A549 (cell line): ENCODE results near the gene MAN2C1.

Experiments
- CBX2 ChIP-seq: fragments of 200-600 bp; sonication (generic); IDR thresholded peaks from 2 replicates; pipeline ENCODE4 v1.6.1; 2016; ENCODE audit warnings: low read depth, mild to moderate bottlenecking, borderline replicate concordance
- CTCF ChIP-seq: fragments of >200 bp; sonication (Bioruptor Twin); formaldehyde crosslinking; IDR thresholded peaks from 3 replicates; pipeline ENCODE4 v1.5.1; 2016
- ESRRA ChIP-seq: fragments of 150-350 bp; IDR thresholded peaks from 2 replicates; pipeline ENCODE4 v1.6.1; 2014; ENCODE audit warnings: mild to moderate bottlenecking, low read length, borderline replicate concordance
- FOSL2 ChIP-seq, 2 experiments: fragments of 450-650 bp in 1 of 2; fragments of >200 bp in 1 of 2; sonication (Bioruptor Twin) in 1 of 2; formaldehyde crosslinking; IDR thresholded peaks; 2 replicates each; pipeline versions ENCODE4 v1.5.0 to v1.6.1; 2016 to 2020; ENCODE audit warnings: mild to moderate bottlenecking in 1 of 2, moderate library complexity in 1 of 2
- HOXA7 ChIP-seq: fragments of 250-450 bp; sonication (Bioruptor Pico); IDR thresholded peaks from 2 replicates; pipeline ENCODE4 v1.5.0; 2020; ENCODE audit warnings: mild to moderate bottlenecking, moderate library complexity
- KDM1A ChIP-seq: fragments of 200-600 bp; sonication (generic); IDR thresholded peaks from 2 replicates; pipeline ENCODE4 v1.6.1; 2016; ENCODE audit warnings: low read depth, mild to moderate bottlenecking
- POLR2A ChIP-seq: IDR thresholded peaks from 2 replicates; pipeline ENCODE4 v1.6.1; 2012; ENCODE audit warnings: mild to moderate bottlenecking, low read length
- SMC3 ChIP-seq: fragments of >200 bp; sonication (Bioruptor Twin); formaldehyde crosslinking; IDR thresholded peaks from 3 replicates; pipeline ENCODE4 v1.6.1; 2018; ENCODE audit warnings: inconsistent platforms
- ZFP36 ChIP-seq: fragments of 450-650 bp; IDR thresholded peaks from 2 replicates; pipeline ENCODE4 v1.6.1; 2014; ENCODE audit warnings: borderline replicate concordance; ENCODE audit not compliant: partially characterized antibody
- ZSCAN20 ChIP-seq: fragments of 250-450 bp; sonication (Bioruptor Pico); IDR thresholded peaks from 2 replicates; pipeline ENCODE4 v1.8.0; 2022; ENCODE audit warnings: mild to moderate bottlenecking, moderate library complexity

DNA sequence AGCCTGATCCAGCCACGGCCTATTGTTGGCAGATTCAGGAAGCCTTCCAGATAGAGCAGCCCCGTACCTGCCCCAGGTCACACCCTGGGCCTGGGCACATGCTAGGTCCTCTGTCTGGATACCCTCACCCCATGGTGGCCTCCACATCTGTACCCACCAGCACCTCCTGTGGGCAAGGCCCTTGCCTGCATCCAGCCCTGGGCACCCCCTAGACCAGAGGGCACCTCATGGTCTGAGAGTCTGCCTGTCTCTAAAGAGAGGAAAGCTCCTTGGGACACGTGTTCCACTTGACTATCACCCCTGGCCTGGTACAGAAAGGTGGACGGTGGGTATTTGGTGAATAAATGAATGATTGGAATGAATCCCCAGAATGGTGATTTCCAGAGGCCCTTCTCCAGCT is 41.4 kb downstream of the MAN2C1 start:
- TF ChIP-seq CTCF (no peak), POLR2A (no peak), ESRRA (no peak), SMC3 (no peak), ZSCAN20 (no peak), KDM1A (no peak), ZFP36 (no peak), FOSL2 (IDR thresholded peaks at IDR 0.05) (no peak), FOSL2 (CRISPR knock-in tag; IDR thresholded peaks at IDR 0.05) (no peak), CBX2 (no peak), HOXA7 (no peak)
